MV-4-11 (cell line): ENCODE results near the gene RNF123.
A peak's percentile ranks its signal among the peaks of the same experiment; 100 is the strongest.

Experiments used
- DNase-seq: peaks from one replicate; lab custom pipeline; 2025; lab: John Stamatoyannopoulos, UW

Gene RNF123

GRCh38 chr3:49689046-49689907 is at the start of gene RNF123, which contains the start of gene MST1:
Gene RNF123 (plus strand): TSS chr3:49689557. CDS start chr3:49691166, 1,609 bp downstream.
Gene MST1 (minus strand): TSS chr3:49689474. CDS start chr3:49688691, 783 bp downstream.
- no peak for DNase-seq

GRCh38 chr3:49641292-49641691 is 48.1 kb upstream of the RNF123 start:
- no peak for DNase-seq

GRCh38 chr3:49641921-49642707 is 47.2 kb upstream of the RNF123 start:
- DNase-seq: no peak

GRCh38 chr3:49642708-49643145 is 46.6 kb upstream of the RNF123 start:
- no peak for DNase-seq

GRCh38 chr3:49644684-49645083 is 44.7 kb upstream of the RNF123 start:
- no peak for DNase-seq

- DNase-seq: no peak
Observed at GRCh38 chr3:49646236-49646635, 43.1 kb upstream of the RNF123 start.

GRCh38 chr3:49647741-49648140 is 41.6 kb upstream of the RNF123 start:
- no peak for DNase-seq

GRCh38 chr3:49648354-49649019 is 40.9 kb upstream of the RNF123 start:
- no peak for DNase-seq

GRCh38 chr3:49649576-49649975 is 39.8 kb upstream of the RNF123 start:
- DNase-seq: no peak

- no peak for DNase-seq
Observed at GRCh38 chr3:49650177-49650576, 39.2 kb upstream of the RNF123 start.

GRCh38 chr3:49650637-49651036 is 38.7 kb upstream of the RNF123 start:
- DNase-seq: no peak

- no peak for DNase-seq
Observed at GRCh38 chr3:49652218-49652902, 37.0 kb upstream of the RNF123 start.

GRCh38 chr3:49652903-49653415 is 36.4 kb upstream of the RNF123 start:
- DNase-seq: no peak

GRCh38 chr3:49653621-49654020 is 35.7 kb upstream of the RNF123 start:
- no peak for DNase-seq

GRCh38 chr3:49654176-49654825 is 35.1 kb upstream of the RNF123 start:
- DNase-seq: no peak

- no peak for DNase-seq
Observed at GRCh38 chr3:49654955-49655556, 34.3 kb upstream of the RNF123 start.

- DNase-seq: no peak
Observed at GRCh38 chr3:49655731-49656285, 33.5 kb upstream of the RNF123 start.

GRCh38 chr3:49656541-49657112 is 32.7 kb upstream of the RNF123 start:
- peak; percentile 58 for DNase-seq

GRCh38 chr3:49657208-49657915 is 32.0 kb upstream of the RNF123 start:
- no peak for DNase-seq
